GM23248 (cell line): ENCODE measurements around the gene SLC15A4. TPM values are rescaled to one million over a fixed set of nuclear protein-coding genes. Genes with fewer than 3 reads are reported as not detected.

Experiments used
- DNase-seq: peaks from one replicate; pipeline ENCODE4 v3.0.0-alpha.2; 2015
- H2AFZ ChIP-seq: fragments of 200-600 bp; sonication (generic); 2 replicates; pipeline ENCODE4 v1.6.1; 2016; ENCODE audit warnings: antibody characterized with exemption
- H3F3A ChIP-seq: fragments of 200-600 bp; sonication (generic); 2 replicates; pipeline ENCODE4 v1.6.1; 2016; ENCODE audit warnings: mild to moderate bottlenecking, antibody characterized with exemption, mixed run types; ENCODE audit not compliant: insufficient read depth
- H3K27ac ChIP-seq: fragments of 200-600 bp; sonication (generic); 2 replicates; pipeline ENCODE4 v1.5.1; 2016; ENCODE audit warnings: mild to moderate bottlenecking
- H3K27me3 ChIP-seq: fragments of 200-600 bp; sonication (generic); replicated peaks from 2 replicates; pipeline ENCODE4 v1.6.1; 2016; ENCODE audit warnings: mild to moderate bottlenecking; ENCODE audit not compliant: insufficient read depth
- H3K36me3 ChIP-seq: fragments of 200-600 bp; sonication (generic); 2 replicates; pipeline ENCODE4 v1.6.1; 2016; ENCODE audit warnings: low read depth, mild to moderate bottlenecking
- H3K4me1 ChIP-seq: fragments of 200-600 bp; sonication (generic); 2 replicates; pipeline ENCODE4 v1.6.1; 2016; ENCODE audit warnings: mild to moderate bottlenecking; ENCODE audit not compliant: insufficient read depth
- H3K4me2 ChIP-seq: fragments of 200-600 bp; sonication (generic); one replicate; pipeline ENCODE4 v1.6.1; 2016; ENCODE audit warnings: mild to moderate bottlenecking; ENCODE audit not compliant: unreplicated experiment
- H3K4me3 ChIP-seq: fragments of 200-600 bp; sonication (generic); 2 replicates; pipeline ENCODE4 v1.5.1; 2016; ENCODE audit warnings: mild to moderate bottlenecking
- H3K79me2 ChIP-seq: fragments of 200-600 bp; sonication (generic); 2 replicates; pipeline ENCODE4 v1.6.1; 2016; ENCODE audit warnings: mild to moderate bottlenecking; ENCODE audit not compliant: insufficient read depth
- H3K9ac ChIP-seq: fragments of 200-600 bp; sonication (generic); 2 replicates; pipeline ENCODE4 v1.6.1; 2016; ENCODE audit warnings: mild to moderate bottlenecking
- H3K9me2 ChIP-seq: fragments of 200-600 bp; sonication (generic); 2 replicates; pipeline ENCODE4 v1.6.1; 2016; ENCODE audit warnings: mixed run types, mild to moderate bottlenecking, moderate library complexity; ENCODE audit not compliant: insufficient read depth
- H3K9me3 ChIP-seq: fragments of 200-600 bp; sonication (generic); one replicate; pipeline ENCODE4 v1.6.1; 2017; ENCODE audit warnings: low read depth
- H4K20me1 ChIP-seq: fragments of 200-600 bp; sonication (generic); 2 replicates; pipeline ENCODE4 v1.6.0; 2016; ENCODE audit not compliant: insufficient read depth
- EZH2 ChIP-seq: fragments of 200-600 bp; sonication (generic); IDR thresholded peaks from 2 replicates; pipeline ENCODE4 v1.6.1; 2018; ENCODE audit warnings: antibody characterized with exemption, mild to moderate bottlenecking; ENCODE audit not compliant: insufficient read depth, poor library complexity, severe bottlenecking
- EZH2phosphoT487 ChIP-seq: fragments of 200-600 bp; sonication (generic); IDR thresholded peaks from 2 replicates; pipeline ENCODE4 v1.6.1; 2018; ENCODE audit warnings: antibody characterized with exemption, moderate library complexity, mild to moderate bottlenecking, low read depth; ENCODE audit not compliant: insufficient read depth
- WGBS, 2 experiments: methylation state at CpG; one replicate each; pipeline ENCODE4 v1.1.6; 2015 to 2017; ENCODE audit warnings: low lambda C conversion rate in 2 of 2, low coverage in 1 of 2; ENCODE audit errors: missing lambda C conversion rate in 2 of 2; 5-methylcytosine and 5-hydroxymethylcytosine counted together
- in situ Hi-C: fragments of 300-500 bp; cut with MboI; formaldehyde crosslinking; loops from 2 replicates; pipeline ENCODE4 v1.15.0; 2020
- polyA plus RNA-seq: library from polyadenylated mRNA; unstranded; fragments of >200 nt; fragmentation: Nextera tagmentation; extraction: Ambion mirVana; gene quantifications from 2 replicates; pipeline ENCODE4 v1.2.1, GENCODE V29; 2016
- total RNA-seq: library from RNA; depleted of rRNA; stranded (reverse); fragments of >200 nt; shearing (Covaris generic); gene quantifications from 2 replicates; pipeline ENCODE4 v1.2.3, GENCODE V29; 2014

Gene SLC15A4
- total and polyA plus RNA-seq, 2 experiments from 2014 or later = 5.7 to 50.3 TPM

GRCh38 chr12:128864516-128865186 lies 40.9 kb upstream of the SLC15A4 start:
- Histone ChIP-seq H3K9ac (no peak overlapping the region), H3K36me3 (no peaks in the 10 kb centered on the region), H3K9me3 (no peaks in the 10 kb centered on the region), H3K27ac (no peak overlapping the region), H3K27me3 (no peaks in the 10 kb centered on the region), H3K4me2 (no peak overlapping the region), H4K20me1 (no peaks in the 10 kb centered on the region), H3K9me2 (no peaks in the 10 kb centered on the region), H3F3A (no peaks in the 10 kb centered on the region), H2AFZ (no peak overlapping the region), H3K4me3 (no peak overlapping the region), H3K4me1 (no peaks in the 10 kb centered on the region), H3K79me2 (no peaks in the 10 kb centered on the region)
- in situ Hi-C loops = no loop called here
- 45% methylated on average over 9 of the region's 9 CpGs for WGBS, 2 experiments
- TF ChIP-seq EZH2 (no peak), EZH2phosphoT487 (no peak)
- DNase-seq = no peak

GRCh38 chr12:128863957-128864356 lies 40.2 kb upstream of the SLC15A4 start:
- in situ Hi-C loops = no loop called here
- no peak for DNase-seq
- TF ChIP-seq EZH2 (no peak), EZH2phosphoT487 (no peak)
- H2AFZ ChIP-seq = no peak overlapping the region
- no peaks in the 10 kb centered on the region for H3F3A ChIP-seq
- 45 to 51% methylated on average over 11 of the region's 11 CpGs for WGBS, 2 experiments
- H3K36me3 ChIP-seq = no peaks in the 10 kb centered on the region
- no peak overlapping the region for H3K9ac ChIP-seq
- no peaks in the 10 kb centered on the region for H3K79me2 ChIP-seq
- no peak overlapping the region for H3K4me3 ChIP-seq
- no peaks in the 10 kb centered on the region for H3K9me3 ChIP-seq
- no peak overlapping the region for H3K27ac ChIP-seq
- H3K4me1 ChIP-seq = no peaks in the 10 kb centered on the region
- no peak overlapping the region for H3K4me2 ChIP-seq
- no peaks in the 10 kb centered on the region for H3K9me2 ChIP-seq
- no peaks in the 10 kb centered on the region for H3K27me3 ChIP-seq
- no peaks in the 10 kb centered on the region for H4K20me1 ChIP-seq

- Histone ChIP-seq H3K9me2 (no peaks in the 10 kb centered on the region), H4K20me1 (no peaks in the 10 kb centered on the region), H3K4me1 (no peaks in the 10 kb centered on the region), H3K4me2 (no peak overlapping the region), H3K27ac (no peak overlapping the region), H3K9ac (no peak overlapping the region), H3K9me3 (no peaks in the 10 kb centered on the region), H3K4me3 (no peak overlapping the region), H3K36me3 (no peaks in the 10 kb centered on the region), H3F3A (no peaks in the 10 kb centered on the region), H3K27me3 (no peaks in the 10 kb centered on the region), H2AFZ (no peak overlapping the region), H3K79me2 (no peaks in the 10 kb centered on the region)
- DNase-seq = no peak
- 42 to 48% methylated on average over 15 of the region's 15 CpGs for WGBS, 2 experiments
- in situ Hi-C loops = no loop called here
- TF ChIP-seq EZH2 (no peak), EZH2phosphoT487 (no peak)
These were observed 37.7 kb upstream of the SLC15A4 start for GRCh38 chr12:128861226-128862016.

- no peak overlapping the region for H3K9ac ChIP-seq
- no peak overlapping the region for H3K27ac ChIP-seq
- DNase-seq = no peak
- H3K27me3 ChIP-seq = no peaks in the 10 kb centered on the region
- H3K9me3 ChIP-seq = no peaks in the 10 kb centered on the region
- no peaks in the 10 kb centered on the region for H3K4me1 ChIP-seq
- no peak overlapping the region for H3K4me2 ChIP-seq
- no peaks in the 10 kb centered on the region for H3K79me2 ChIP-seq
- TF ChIP-seq EZH2phosphoT487 (no peak), EZH2 (no peak)
- H3K4me3 ChIP-seq = no peak overlapping the region
- H2AFZ ChIP-seq = no peak overlapping the region
- 40 to 52% methylated on average over 9 of the region's 9 CpGs for WGBS, 2 experiments
- H4K20me1 ChIP-seq = no peaks in the 10 kb centered on the region
- in situ Hi-C loops = no loop called here
- no peaks in the 10 kb centered on the region for H3K9me2 ChIP-seq
- H3F3A ChIP-seq = no peaks in the 10 kb centered on the region
- no peaks in the 10 kb centered on the region for H3K36me3 ChIP-seq
These were observed 35.6 kb upstream of the SLC15A4 start for GRCh38 chr12:128859311-128859710.
